AG04450 (cell line): ENCODE measurements around the gene FOXN1. TPM values are rescaled to one million over a fixed set of nuclear protein-coding genes. Genes with fewer than 3 reads are reported as not detected.
"Not testable (repeated sequence)": the region's sequence is repeated elsewhere in the genome, so short reads cannot be mapped to it uniquely, and the experiment has no call there.

ENCODE experiments used
- CTCF ChIA-PET: fragments of 300-600, 350-600 bp; formaldehyde crosslinking; extraction: SDS; loops from one replicate; lab custom pipeline; 2022; ENCODE audit warnings: antibody characterized with exemption, inconsistent platforms; lab: Charles Lee
- POLR2A ChIA-PET: fragments of 350-600 bp; formaldehyde crosslinking; extraction: SDS; loops from one replicate; lab custom pipeline; 2021; ENCODE audit warnings: antibody characterized with exemption, inconsistent platforms; lab: Yijun Ruan, JAX
- DNase-seq: peaks from one replicate; pipeline ENCODE4 v3.0.0-alpha.2; 2011; ENCODE audit warnings: low read depth, low spot score
- H3K27ac ChIP-seq: one replicate; pipeline ENCODE4 v1.5.1; 2012; ENCODE audit warnings: low read depth, low read length, control low read depth
- H3K27me3 ChIP-seq: one replicate; pipeline ENCODE4 v1.6.0; 2012; ENCODE audit warnings: low read length; ENCODE audit not compliant: control insufficient read depth, insufficient read depth
- H3K4me3 ChIP-seq: 2 replicates; pipeline ENCODE4 v1.5.1; 2011; ENCODE audit warnings: mild to moderate bottlenecking, low read depth, low read length, control low read depth
- H3K9me3 ChIP-seq: 2 replicates; pipeline ENCODE4 v1.5.1; 2012; ENCODE audit warnings: low read length; ENCODE audit not compliant: control insufficient read depth, insufficient read depth
- polyA plus RNA-seq: library from polyadenylated mRNA; depleted of rRNA; stranded (reverse); fragments of >200 nt; gene quantifications from 2 replicates; pipeline ENCODE4 v1.2.3, GENCODE V29; 2011
- TF ChIP-seq, protein P1 (sequence below): IDR thresholded peaks from 2 replicates; pipeline ENCODE4 v1.5.1; 2011; ENCODE audit warnings: low read depth, low read length, control low read depth, inconsistent platforms

Gene FOXN1
- polyA plus RNA-seq, 1 experiment: not detected

DNA sequence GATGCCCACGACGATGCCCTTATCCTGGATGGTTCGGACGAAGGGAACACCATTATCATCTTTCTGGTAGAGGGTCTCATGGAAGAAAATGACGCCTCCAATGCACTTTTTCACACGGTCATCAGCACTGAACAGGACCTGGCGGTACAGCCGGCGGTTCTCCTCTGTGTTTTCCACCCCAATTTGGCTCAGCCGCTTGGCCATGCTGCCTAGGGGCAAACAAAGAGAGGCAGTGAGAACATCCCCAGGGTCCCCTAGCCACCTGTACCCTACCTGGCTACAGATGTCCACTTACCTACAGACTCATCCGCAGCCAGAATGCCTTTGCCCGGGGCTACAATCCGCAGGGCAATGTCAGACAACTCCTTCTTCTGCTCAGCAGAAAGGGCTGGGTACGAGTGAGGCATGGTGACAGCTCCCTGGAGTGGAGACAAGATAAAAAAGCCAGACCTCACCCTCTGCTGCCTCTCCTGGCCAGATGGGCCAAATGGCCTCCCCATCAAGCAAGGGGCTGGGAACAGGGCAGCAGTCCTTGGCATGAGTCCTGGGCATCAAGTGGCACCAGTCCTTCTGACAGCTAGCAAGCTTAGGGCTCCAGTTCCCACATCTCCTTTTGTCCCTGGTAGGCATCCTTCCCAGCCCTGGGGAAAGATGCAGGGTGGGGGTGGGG lies 69.1 kb downstream of the FOXN1 start:
- ChIA-PET POLR2A (no interaction called here), CTCF (no interaction called here)
- H3K27me3 ChIP-seq: no peaks in the 10 kb centered on the region
- H3K27ac ChIP-seq: no peak overlapping the region
- no peak for DNase-seq
- TF ChIP-seq, protein P1, sequence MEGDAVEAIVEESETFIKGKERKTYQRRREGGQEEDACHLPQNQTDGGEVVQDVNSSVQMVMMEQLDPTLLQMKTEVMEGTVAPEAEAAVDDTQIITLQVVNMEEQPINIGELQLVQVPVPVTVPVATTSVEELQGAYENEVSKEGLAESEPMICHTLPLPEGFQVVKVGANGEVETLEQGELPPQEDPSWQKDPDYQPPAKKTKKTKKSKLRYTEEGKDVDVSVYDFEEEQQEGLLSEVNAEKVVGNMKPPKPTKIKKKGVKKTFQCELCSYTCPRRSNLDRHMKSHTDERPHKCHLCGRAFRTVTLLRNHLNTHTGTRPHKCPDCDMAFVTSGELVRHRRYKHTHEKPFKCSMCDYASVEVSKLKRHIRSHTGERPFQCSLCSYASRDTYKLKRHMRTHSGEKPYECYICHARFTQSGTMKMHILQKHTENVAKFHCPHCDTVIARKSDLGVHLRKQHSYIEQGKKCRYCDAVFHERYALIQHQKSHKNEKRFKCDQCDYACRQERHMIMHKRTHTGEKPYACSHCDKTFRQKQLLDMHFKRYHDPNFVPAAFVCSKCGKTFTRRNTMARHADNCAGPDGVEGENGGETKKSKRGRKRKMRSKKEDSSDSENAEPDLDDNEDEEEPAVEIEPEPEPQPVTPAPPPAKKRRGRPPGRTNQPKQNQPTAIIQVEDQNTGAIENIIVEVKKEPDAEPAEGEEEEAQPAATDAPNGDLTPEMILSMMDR: no peak
- H3K4me3 ChIP-seq: no peak overlapping the region
- H3K9me3 ChIP-seq: no peaks in the 10 kb centered on the region; the same call in 1 of the 2 replicates

DNA sequence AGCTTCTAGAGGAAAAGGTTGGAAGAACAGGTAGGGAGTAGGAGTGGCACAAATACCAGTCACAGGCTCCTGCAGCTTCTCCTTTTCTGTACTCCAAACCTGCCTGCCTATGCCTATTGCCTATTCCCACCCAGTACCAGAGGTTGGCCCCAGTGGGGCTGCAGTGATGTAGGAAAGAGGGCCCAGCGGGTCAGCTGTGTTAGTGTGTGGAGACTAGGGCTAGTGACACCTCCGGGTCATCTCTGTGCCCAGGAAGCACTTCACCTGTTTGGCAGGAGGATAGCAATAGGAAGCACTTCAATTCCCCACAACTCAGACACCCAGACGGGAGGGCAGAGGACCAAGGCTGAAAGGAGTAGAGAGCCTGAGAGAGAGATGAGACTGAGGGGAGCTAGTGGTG lies 69.9 kb downstream of the FOXN1 start:
- H3K4me3 ChIP-seq, H3K9me3 ChIP-seq, H3K27ac ChIP-seq, DNase-seq, CTCF ChIA-PET, POLR2A ChIA-PET, H3K27me3 ChIP-seq: not testable (repeated sequence)

- TF ChIP-seq, protein P1: no peak
- peak within 1 kb of the TSS; percentile 47 for H3K4me3 ChIP-seq
- H3K9me3 ChIP-seq: no peaks in the 10 kb centered on the region; the same call in 1 of the 2 replicates
- no peaks in the 10 kb centered on the region for H3K27me3 ChIP-seq
- ChIA-PET POLR2A (no interaction called here), CTCF (interaction anchor here (1.0 kb wide), 1 partner anchor 17 kb away, joined by 3 read pairs; no protein-coding TSS in a partner anchor)
- DNase-seq: peak; percentile 71
- no peak within 1 kb of the TSS for H3K27ac ChIP-seq
These were observed 70.8 kb downstream of the FOXN1 start, which contains the start of gene ALDOC for GRCh38 chr17:28576758-28577465. ALDOC (minus strand) TSS chr17:28576895; CDS start chr17:28575532, 1,363 bp downstream.

DNA sequence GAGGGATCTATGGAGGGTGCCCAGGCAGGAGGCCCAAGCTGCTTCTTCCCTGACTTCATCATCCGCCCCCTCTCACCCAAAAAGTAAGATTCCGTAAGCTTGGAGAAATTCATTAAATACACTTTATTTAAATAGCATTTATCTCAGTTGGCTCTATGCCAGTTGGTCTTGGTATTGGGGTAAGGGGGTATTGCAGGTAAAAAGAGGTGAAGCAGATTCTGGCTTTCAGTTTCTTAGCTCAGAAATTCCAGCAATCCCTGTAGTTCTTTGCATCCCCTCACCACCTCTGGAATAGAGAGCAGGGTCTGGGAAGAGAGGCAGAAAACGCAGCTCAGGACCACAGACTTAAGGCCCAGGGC lies 71.3 kb downstream of the FOXN1 start:
- ChIA-PET POLR2A (no interaction called here), CTCF (no interaction called here)
- no peaks in the 10 kb centered on the region; the same call in 1 of the 2 replicates for H3K9me3 ChIP-seq
- no peak for DNase-seq
- TF ChIP-seq, protein P1: no peak
- H3K27ac ChIP-seq: no peak overlapping the region
- no peaks in the 10 kb centered on the region for H3K27me3 ChIP-seq
- H3K4me3 ChIP-seq: no peak overlapping the region

GRCh38 chr17:28578246-28579195 lies 72.4 kb downstream of the FOXN1 start:
- ChIA-PET CTCF (no interaction called here), POLR2A (no interaction called here)
- H3K4me3 ChIP-seq: no peak overlapping the region
- H3K27ac ChIP-seq: no peak overlapping the region
- DNase-seq: no peak
- no peaks in the 10 kb centered on the region; the same call in 1 of the 2 replicates for H3K9me3 ChIP-seq
- TF ChIP-seq, protein P1: no peak
- H3K27me3 ChIP-seq: no peaks in the 10 kb centered on the region
